Measurements from ENCODE around the gene COMT.
A peak's percentile ranks its signal among the peaks of the same experiment; 100 is the strongest.

The COMT gene

GRCh38 chr22:19984201-19984753 lies 42.7 kb downstream of the COMT start:
- no peak for DNase-seq

GRCh38 chr22:19984851-19985811 lies 43.6 kb downstream of the COMT start:
- DNase-seq, result no peak

- DNase-seq, result no peak
Measured at GRCh38 chr22:19986011-19986409, 44.4 kb downstream of the COMT start.

DNA sequence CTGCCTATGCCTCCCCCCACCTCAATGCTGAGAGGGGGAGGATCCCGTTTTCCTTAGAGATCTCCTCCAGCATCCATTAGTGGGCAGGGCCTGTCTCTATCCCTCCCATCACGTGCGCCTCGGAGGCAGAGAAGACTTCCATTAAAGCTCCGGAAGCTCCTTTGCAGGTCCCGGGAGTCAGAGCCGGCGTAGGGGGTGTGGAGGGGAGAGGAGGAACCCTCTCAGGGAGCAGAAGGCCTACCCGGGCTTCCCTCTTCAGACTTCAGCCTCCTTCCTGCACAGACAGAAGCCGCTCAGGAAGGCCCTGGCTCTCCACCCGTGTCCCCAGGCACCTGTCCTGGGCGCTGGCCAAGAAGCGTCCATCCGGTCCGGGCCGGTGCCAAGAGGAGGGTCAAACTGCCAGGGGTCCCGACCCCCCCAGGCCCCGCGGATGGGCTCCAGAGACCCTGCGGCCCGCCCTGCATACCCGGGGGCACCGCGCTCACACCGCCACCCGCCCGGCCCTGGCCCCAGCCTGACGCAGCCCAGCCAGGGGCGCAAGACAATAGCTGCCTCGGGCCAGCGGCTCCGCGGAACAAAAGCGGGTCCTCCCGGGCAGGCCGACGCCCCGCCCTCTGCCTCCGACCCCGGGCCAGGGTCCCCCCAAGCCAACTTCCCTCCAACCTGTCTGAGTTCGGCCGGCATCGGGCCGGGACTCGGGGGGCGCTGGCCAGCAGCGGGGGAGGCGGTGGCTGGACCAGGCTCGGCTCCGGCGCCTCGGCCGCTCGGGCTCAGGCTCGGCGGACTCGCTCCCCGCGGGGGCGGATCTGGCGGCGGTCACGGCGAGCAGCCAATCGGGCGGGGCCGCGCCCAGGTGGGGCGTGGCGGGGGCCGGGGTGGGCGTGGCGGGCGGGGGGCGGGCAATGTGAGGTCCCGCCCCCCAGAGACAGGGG lies 45.1 kb downstream of the COMT start:
- DNase-seq, result peak in 1 of 2 experiments; percentile 33

DNA sequence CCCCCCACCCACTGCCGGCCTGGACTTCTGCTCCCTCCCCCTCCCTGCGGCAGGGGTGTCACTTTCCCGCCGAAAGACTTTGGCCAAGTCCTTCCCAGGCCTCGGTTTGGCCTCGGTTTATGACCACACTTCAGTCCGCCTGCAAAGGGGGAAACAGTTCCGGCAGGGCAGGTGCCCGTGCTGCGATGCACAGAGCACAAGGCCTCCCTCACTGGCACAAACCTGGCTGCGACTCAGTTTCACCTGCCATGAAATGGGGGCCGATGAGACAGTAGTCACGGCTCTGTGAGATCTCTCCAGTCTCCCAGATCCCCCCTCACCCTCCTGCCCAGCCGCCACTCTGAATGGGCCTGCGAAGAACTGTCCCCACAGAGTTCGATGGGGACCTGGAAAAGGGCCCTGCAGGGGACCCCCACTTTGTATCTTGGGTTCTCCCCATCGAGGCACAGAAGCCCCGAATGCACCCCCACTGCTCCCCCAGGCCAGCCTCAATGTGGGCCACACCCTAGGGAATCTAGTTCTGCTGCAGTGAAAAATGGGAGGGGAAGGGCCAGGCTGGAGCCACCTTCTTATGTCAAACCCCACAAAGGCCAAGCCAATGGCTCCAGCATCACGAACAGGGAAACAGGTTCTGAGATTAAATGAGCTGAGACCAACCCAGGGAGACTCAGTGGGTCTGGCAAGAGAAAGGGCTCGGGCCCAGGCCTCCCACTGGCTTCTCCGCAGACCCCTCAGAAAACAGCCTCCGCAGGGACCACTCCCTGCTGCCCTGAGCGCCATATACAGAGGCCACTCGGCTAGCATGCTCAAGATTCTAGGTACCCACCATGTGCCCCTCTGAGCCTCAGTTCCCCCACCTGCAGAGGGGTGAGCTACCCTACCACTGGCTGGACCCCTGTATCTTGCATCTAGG lies 46.1 kb downstream of the COMT start:
- no peak for DNase-seq

DNA sequence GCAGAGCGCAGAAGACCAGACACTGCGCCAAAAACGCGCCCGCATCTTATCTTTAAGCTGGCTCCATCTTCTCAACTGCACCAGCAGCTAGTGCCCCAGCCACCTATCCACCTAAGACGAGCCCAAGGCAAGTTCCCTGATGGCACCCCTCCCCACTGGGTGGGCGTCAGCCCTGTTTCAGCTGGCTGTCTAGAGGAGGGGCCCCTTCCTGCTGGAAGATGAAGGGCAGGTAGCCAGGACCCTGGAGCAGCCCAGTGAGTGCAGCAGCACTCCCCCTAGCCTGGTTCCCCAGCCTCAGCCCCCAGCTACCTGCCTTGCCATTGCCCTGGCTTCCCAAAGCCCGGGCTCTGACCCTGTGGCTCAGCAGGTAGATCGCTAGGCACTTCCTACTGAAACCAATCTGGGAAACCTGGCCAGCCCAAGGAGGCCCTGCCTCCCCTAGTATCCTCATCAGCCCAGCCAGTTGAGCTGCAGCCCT lies 46.8 kb downstream of the COMT start:
- no peak for DNase-seq

GRCh38 chr22:19988965-19989724 lies 47.6 kb downstream of the COMT start:
- no peak for DNase-seq

DNA sequence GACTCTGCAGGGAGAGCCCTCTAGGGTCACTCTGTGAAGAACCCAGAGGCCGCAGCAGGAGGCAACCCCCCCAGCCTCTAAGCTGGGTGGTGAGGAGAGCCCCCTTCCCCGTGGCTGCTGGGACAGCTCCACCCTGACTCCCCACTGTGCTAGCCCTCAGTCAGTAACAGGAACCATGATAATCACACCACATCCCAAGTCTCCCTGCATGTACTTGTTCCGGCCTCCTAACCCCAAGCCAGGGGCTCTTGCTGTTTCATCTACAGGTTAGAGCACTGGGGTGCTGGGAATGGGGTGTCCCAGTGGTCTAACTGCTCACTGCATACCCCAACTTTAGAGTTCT lies 48.1 kb downstream of the COMT start:
- no peak for DNase-seq

- no peak for DNase-seq
Measured at GRCh38 chr22:19990188-19990587, 48.6 kb downstream of the COMT start.

DNA sequence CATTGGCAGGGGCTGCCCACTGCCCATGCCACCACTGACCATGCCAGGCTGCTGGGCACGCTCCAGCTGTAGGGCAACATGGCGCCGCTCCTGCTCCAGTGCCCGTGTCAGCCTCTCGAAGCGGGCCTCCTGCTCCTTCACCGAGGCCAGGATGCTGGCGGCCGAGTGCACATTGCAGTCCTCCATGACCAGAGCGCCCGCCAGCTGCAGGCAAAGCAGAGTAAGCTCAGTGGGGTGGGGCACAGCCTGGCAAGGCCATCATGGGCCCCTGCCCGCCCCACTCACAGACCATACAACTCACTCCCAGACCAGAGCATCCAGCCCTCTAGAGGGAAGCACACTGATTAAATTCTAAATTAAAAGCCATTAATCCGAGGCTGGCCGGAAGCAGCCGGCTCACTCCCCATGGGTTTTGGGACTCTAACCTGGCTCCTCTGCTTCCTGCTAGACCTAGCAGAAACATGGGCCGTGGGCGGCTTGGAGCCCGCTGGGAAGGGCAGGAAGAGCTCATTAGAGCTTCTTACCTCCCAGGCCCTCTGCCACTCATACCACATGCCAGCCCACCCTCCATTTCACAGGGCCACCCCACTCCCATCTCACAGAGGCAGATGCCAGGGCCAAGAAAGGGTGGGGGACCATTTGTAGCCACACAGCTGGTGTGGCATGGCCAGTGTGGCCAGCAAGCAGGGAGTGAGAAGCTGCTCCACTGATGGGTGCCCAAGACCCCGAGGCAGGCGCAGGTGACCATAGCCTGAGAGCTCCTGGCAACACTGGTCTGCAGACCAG lies 49.2 kb downstream of the COMT start:
- DNase-seq, result no peak

DNA sequence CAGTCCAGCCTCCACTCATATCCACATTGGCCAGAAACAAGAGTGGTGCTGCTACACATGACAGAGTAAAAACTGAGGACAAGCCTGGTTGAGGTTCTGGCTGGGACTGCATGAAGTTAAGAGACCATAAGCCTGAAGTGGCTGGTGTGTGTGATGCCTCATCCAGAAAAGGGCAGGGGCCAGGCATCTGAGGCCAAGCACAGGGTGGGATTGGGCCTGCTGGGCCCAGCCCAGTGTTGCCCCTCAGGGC lies 49.7 kb downstream of the COMT start:
- DNase-seq, result no peak

GRCh38 chr22:19991645-19992451 lies 50.3 kb downstream of the COMT start:
- DNase-seq, result no peak

DNA sequence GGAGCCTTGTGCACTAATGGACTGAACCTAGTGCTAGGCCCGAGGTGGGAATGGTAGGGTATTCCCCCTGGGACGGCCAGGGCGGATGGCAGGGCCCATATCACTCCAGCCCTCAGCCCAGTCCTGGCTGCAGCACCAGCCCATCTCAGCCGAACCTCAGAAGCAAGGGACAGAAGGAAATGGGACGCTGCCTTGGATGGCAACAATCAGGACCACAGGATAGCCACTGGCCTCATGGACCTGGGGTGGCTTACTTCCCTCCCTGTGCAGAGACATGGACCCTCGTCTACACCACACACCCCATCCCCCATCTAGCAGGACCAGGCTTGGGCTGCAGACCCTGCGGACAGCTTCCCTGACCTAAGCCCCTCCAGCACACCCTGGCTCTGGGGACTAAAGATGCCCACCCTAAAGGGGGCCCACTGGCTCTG lies 50.9 kb downstream of the COMT start:
- DNase-seq, result no peak

DNA sequence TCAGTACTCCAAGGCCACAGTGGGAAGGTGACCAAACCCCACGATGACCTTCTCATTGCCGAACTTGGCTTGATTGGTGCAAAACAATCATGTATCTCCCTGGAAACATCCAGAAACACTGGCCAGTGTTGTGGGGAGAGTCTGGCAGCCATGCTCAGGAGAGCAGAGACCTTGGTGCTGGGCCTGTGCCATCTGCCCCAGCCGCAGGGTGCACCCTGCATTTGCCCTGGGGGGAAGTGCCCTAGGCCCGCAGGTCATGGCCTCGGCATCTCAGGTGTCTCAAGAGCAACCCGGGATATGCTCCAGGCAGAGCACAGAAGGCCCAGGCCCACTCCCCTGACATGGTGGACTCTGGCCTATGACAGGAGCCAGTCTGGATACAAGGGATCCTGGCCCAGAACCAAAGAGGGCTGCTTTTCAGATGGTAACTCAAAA lies 51.4 kb downstream of the COMT start:
- no peak for DNase-seq

GRCh38 chr22:19993926-19994325 lies 52.4 kb downstream of the COMT start:
- DNase-seq, result no peak

DNA sequence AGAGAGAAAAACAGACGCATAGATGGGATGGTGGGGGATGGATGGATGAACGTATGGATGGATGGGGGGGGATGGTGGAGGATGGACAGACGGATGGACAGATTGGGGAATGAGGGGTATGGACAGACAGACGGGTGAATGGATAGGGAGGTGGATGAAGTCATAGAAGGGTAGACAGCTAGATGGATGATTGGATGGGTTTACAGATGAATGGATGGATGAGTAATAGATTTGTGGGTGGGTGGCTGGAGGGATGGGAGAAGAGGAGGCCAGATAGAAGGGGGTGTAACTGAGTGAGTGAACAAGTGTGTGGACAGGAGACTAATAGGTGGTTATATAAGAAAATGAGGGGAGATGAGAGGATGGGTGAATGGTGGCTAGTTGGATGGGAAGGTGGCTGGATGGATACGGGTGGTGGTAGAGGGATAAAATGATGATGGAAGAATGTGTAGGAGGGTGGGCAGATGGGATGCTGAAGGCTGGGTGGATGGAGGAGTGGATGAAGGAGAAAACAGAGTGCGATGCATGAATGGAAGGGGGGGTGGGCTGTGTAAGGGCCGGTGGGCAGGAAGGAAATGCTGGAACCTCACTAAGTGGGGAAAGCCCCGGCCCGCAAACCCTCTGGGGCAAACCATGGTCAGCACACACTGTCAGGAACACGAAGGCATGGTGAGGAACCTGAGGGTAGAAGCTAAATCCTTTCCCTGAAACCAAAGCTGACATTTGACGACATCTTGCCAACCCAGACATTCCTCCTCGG lies 53.5 kb downstream of the COMT start:
- no peak for DNase-seq

GRCh38 chr22:19995611-19996339 lies 54.2 kb downstream of the COMT start:
- DNase-seq, result no peak

- DNase-seq, result no peak
Measured at GRCh38 chr22:19996694-19997384, 55.3 kb downstream of the COMT start.
